Activated CD4-positive, CD25-positive, alpha-beta regulatory T cell treated with anti-CD3 and anti-CD28 coated beads, Interleukin-2, amount 50 U/mL, for 24 hours (primary cell): ENCODE measurements around the gene CXorf51A.
"Not testable (repeated sequence)": the region's sequence is repeated elsewhere in the genome, so short reads cannot be mapped to it uniquely, and the experiment has no call there.

Source experiments
- ATAC-seq, 2 donors: fragments of 150-1000 bp; cut with Tn5 transposase; one replicate each; pipeline ENCODE4 v1.10.0; 2021; ENCODE audit warnings: mild to moderate bottlenecking in 1 of 2, moderate library complexity in 1 of 2

Gene CXorf51A

DNA sequence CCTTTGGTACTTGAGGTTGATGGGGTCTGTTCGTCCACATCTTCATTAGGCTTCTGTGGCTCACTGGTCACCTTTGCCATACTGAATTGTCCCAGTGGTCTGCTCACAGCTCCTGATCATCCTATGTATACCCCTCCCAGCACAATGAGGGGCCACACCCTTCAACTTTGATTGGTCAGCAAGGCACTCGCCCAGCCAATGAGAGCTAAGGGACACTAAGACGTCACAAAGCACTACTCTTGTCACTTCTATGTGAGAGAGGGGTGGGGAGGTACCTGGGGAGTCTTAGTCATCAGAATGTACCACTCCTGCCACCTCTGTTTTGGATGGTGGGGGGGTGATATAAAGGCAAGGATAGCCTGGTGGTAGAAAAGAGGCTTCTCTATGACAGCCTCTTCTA, at the start of gene CXorf51A:
Gene CXorf51A (minus strand): TSS at position 101 of the 400 bp plus-strand sequence. CDS start 21 bp downstream, at position 80.
- not testable (repeated sequence) for ATAC-seq

DNA sequence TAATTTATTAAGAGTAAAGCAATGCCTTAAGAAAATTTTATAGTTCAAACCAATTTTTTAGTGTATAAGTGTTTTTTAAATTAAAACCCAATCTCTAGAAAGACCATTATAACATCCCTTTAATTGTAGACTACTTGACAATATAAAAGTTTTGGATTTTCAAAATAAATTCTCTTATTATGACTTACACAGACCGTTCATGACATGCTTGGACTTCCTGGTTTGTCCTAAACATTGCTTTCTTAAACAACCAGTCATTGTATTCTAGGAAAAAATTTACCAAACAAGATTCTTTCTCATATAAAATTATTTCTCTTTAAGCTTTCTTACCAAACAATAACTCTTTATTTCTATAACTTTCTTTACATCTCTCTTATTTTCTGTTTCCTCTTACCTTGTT, 49.0 kb upstream of the CXorf51A start:
- no peak for ATAC-seq

DNA sequence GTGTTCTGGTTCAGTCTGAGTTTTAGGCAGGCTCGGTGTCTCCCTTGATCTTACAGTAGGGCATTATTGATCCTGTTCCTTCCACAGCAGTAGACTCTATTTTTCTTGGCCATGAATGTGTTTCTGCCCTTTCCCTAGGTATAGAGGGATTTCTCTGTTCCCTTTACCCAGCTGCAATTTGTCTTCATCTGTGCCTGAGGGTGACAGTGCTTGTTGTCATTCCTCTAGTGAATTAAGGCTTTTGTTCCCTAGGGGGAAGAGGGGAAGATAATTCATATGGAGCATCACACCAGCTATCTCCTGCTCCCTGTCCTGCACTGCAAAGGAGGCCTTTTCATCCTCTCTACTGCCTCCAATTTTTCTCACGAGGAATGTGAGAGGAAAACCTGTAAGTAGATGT, 39.7 kb upstream of the CXorf51A start:
- ATAC-seq, result no peak

DNA sequence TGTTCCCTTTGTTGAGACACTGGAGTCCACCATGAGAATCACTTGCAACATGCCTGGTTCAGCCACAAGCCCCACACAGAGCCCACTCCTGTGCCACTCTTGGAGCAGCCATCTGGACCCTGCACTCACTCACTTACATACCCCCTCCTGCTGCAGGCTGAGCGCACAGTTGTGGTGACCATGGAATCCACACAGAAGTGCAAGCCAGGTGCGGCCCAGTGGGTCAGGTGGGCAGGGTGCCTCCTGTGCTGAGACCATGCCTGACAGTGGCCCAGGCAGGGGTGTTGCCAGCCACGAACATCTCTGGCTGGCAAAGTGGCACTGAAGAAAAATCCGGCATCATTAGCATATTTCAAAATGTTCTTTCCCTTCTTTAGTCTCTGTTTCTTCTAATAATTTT, 17.4 kb upstream of the CXorf51A start:
- ATAC-seq, result no peak

DNA sequence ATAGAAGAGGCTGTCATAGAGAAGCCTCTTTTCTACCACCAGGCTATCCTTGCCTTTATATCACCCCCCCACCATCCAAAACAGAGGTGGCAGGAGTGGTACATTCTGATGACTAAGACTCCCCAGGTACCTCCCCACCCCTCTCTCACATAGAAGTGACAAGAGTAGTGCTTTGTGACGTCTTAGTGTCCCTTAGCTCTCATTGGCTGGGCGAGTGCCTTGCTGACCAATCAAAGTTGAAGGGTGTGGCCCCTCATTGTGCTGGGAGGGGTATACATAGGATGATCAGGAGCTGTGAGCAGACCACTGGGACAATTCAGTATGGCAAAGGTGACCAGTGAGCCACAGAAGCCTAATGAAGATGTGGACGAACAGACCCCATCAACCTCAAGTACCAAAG, 5.1 kb downstream of the CXorf51A start, which contains the start of gene CXorf51B:
Gene CXorf51B (plus strand): TSS at position 301 of the 400 bp plus-strand sequence. CDS start 21 bp downstream, at position 322.
- ATAC-seq, result not testable (repeated sequence)
